ENCODE measurements around the gene CPEB2.

Gene CPEB2

DNA sequence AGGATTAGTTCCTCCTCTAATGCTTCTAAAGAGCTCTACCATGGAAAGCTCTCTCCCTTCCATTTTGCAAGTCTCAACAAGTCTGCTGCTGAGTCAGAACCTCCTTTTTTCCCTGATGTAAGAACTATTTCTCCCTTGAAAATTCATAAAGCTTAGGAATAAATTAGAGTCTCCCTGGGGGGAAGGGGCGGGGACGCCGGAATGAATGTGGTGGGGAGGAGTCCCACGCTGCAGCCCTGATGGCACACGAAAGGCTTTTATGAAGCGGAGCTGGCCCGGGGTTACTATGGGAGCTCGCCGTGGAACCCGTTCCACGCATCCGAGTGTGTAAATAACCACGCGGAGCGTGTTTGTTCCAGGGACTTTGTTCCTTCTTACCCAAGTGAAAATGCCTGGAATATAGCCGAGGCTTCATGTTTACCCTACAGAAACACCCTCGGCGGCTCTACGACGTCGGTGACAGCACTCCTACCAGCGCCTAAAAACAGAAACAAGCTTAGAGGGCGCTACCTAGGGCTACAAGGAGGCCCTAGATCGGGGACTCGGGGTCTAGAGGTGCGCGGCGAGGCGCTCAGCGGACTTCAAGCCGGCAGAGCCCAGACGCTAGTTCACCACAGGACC is 923 bp upstream of the CPEB2 start:
- Histone ChIP-seq H3K27me3 (ENCODE audit: control insufficient read depth, insufficient read depth, low read length) (peaks cover 30% of the 10 kb centered on the region), H3K9ac (ENCODE audit: low read length) (peak overlapping the region; percentile 34), H3K9me3 (ENCODE audit: control insufficient read depth, low read depth, low read length) (no peaks in the 10 kb centered on the region), H3K4me3 (ENCODE audit: low read length) (peak overlapping the region; percentile 80), H3K4me1 (ENCODE audit: control insufficient read depth, low read depth, low read length) (peaks cover 7% of the 10 kb centered on the region), H3K36me3 (ENCODE audit: control insufficient read depth, low read depth, low read length) (no peaks in the 10 kb centered on the region), H3K27ac (ENCODE audit: low read length) (no peak overlapping the region)

DNA sequence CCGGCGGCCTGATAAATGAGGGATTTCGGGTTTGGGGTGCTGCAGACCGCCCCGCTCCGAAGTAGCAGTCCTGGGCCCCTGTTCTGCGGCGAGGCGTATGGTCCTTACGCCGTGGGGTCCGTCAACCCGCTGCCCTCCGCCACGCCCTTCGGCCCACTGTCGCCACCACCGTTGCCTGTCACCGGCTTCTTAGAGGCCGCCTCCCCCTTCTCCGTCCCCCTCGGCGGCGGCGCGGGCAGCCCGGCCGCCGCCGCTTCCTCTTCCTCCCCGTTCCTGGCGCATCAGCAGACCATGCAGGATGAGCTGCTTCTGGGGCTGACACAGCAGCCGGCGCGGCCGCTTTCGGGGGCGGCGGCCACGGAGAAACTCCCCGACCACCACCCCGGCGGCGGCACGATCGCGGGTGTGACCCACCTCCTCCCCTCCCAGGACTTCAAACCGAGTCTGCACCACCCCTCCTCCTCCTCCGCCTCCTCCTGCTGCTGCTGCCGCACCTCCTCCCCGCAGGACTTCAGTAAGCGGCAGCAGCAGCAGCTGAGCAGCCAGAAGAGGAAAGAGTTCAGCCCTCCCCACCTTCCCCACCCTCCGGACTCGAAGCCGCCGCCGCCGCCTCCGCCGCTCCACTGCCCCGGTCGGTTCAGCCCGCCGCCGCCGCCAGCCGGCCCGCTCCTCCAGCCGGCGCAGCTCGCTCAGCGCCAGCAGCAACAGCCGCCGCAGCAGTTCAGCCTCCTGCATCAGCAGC is 549 bp downstream of the CPEB2 start:
- Histone ChIP-seq H3K9me3 (ENCODE audit: control insufficient read depth, low read depth, low read length) (no peaks in the 10 kb centered on the region), H3K27me3 (ENCODE audit: control insufficient read depth, insufficient read depth, low read length) (peaks cover 38% of the 10 kb centered on the region), H3K27ac (ENCODE audit: low read length) (no peak overlapping the region), H3K36me3 (ENCODE audit: control insufficient read depth, low read depth, low read length) (no peaks in the 10 kb centered on the region), H3K4me1 (ENCODE audit: control insufficient read depth, low read depth, low read length) (peaks cover 15% of the 10 kb centered on the region), H3K4me3 (ENCODE audit: low read length) (peak overlapping the region; percentile 80), H3K9ac (ENCODE audit: low read length) (peak overlapping the region; percentile 34)

DNA sequence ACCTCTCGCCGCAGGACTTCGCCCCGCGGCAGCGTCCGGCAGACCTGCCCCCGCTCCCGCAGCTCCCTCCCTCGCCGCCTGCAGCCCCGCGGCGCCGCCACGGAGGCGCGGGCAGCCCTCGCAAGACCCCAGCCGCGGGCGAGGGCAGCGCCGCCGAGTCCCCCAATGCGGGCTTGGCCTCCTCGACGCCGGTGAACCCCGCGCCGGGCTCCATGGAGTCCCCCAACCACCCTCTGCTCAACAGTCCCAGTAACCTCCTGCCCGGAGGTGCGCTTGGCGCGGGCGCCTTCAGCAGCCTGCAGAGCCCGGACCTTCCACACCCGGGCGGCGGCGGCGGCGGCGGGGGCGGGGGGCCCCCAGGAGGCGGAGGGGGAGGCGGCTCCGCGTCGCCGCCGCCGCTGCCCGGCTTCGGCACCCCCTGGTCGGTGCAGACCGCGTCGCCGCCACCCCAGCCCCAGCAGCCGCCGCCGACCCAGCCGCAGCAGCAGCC is 1.2 kb downstream of the CPEB2 start:
- Histone ChIP-seq H3K4me1 (ENCODE audit: control insufficient read depth, low read depth, low read length) (peaks cover 15% of the 10 kb centered on the region), H3K27me3 (ENCODE audit: control insufficient read depth, insufficient read depth, low read length) (peaks cover 38% of the 10 kb centered on the region), H3K4me3 (ENCODE audit: low read length) (peak overlapping the region; percentile 80), H3K9ac (ENCODE audit: low read length) (no peak overlapping the region), H3K36me3 (ENCODE audit: control insufficient read depth, low read depth, low read length) (no peaks in the 10 kb centered on the region), H3K9me3 (ENCODE audit: control insufficient read depth, low read depth, low read length) (no peaks in the 10 kb centered on the region), H3K27ac (ENCODE audit: low read length) (no peak overlapping the region)

DNA sequence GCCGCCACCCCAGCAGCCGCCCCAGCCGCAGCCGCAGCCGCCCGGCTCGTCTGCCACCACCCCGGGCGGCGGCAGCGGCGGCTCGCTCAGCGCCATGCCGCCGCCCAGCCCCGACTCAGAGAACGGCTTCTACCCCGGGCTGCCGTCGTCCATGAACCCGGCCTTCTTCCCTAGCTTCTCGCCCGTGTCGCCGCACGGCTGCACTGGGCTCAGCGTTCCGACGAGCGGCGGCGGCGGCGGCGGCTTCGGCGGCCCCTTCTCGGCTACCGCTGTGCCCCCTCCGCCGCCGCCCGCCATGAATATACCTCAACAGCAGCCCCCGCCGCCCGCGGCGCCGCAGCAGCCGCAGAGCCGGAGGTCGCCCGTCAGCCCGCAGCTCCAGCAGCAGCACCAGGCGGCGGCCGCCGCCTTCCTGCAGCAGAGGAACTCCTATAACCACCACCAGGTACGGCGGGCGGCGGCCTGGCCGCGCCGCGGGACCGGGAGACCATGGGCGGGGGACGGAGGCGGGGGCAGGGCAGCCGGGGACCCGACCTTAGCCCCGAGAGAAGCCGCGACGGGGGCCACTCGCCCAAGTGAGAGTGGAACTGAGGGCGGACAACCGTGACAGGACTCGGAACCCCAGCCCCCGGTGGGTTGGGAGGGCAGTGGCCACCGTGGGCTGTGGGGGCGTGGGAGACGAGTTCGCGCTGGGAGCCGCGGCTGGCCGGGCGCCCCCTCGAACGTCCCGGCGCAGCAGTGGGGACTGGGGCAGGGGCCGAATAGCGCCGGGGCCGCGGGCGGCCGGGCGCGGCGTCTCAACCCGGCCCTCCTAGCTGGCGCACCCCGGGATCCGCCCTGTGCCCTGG is 1.8 kb downstream of the CPEB2 start:
- Histone ChIP-seq H3K27me3 (ENCODE audit: control insufficient read depth, insufficient read depth, low read length) (peaks cover 38% of the 10 kb centered on the region), H3K9ac (ENCODE audit: low read length) (no peak overlapping the region), H3K4me3 (ENCODE audit: low read length) (peak overlapping the region; percentile 57), H3K27ac (ENCODE audit: low read length) (no peak overlapping the region), H3K36me3 (ENCODE audit: control insufficient read depth, low read depth, low read length) (no peaks in the 10 kb centered on the region), H3K4me1 (ENCODE audit: control insufficient read depth, low read depth, low read length) (peaks cover 20% of the 10 kb centered on the region), H3K9me3 (ENCODE audit: control insufficient read depth, low read depth, low read length) (no peaks in the 10 kb centered on the region)

DNA sequence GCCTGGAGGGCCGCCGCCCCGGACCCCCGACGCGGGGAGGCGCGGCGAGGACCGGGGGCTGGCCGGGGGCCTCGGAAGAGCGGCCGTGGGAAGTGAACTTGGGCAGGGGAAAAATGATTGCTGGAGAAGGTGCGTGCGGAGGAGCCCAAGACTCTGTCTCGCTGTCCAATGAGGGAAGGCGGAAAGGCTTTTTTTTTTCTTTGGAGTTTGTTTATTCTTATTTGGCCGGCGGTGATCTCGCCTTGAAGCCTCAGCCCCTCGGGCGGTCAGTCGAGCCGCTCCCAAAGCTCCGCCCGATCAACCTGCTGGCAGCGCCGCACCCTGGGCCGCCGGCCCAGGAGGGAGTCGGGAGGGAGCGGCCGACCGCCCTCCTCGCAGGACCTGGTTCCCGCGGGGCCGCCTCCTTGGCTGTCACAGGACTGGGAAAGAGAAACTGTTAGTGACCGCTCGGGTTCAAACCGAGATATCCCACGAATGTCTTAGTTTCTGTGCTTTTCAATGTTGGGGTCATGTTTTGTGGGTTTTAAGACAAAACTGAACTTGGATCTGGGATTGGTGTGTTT is 2.5 kb downstream of the CPEB2 start:
- Histone ChIP-seq H3K27me3 (ENCODE audit: control insufficient read depth, insufficient read depth, low read length) (peaks cover 38% of the 10 kb centered on the region), H3K27ac (ENCODE audit: low read length) (no peak overlapping the region), H3K9me3 (ENCODE audit: control insufficient read depth, low read depth, low read length) (no peaks in the 10 kb centered on the region), H3K9ac (ENCODE audit: low read length) (no peak overlapping the region), H3K4me3 (ENCODE audit: low read length) (peak overlapping the region; percentile 57), H3K36me3 (ENCODE audit: control insufficient read depth, low read depth, low read length) (no peaks in the 10 kb centered on the region), H3K4me1 (ENCODE audit: control insufficient read depth, low read depth, low read length) (peaks cover 27% of the 10 kb centered on the region)

DNA sequence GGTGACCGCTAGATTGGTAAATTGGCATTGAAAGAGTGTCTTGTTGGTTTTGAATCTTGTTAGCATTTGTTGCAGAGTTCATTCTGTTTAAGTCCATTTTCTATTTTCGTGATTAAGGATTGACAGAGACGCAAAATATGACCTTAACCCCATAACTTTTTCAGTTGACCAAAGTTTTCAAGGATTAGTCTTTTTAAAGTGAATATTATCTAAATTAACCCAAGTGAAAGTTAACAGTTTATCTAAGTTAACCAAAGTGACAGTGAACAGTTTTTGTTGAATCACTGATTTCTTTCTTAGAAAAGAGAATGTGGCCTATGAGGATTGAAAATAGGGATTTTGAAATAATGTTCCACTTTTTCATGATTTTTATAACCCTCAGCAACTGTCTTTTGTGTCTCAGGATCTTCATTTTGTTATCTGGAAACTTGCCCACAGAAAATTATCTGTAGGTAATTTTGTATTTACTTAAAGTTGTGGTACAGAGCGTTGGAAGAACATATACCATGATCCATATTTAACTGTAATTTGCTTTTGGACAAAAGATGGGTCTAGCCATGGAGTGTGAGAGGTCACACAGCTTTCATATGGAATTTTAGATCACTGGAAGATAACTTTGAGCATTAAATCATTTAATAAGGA is 3.3 kb downstream of the CPEB2 start:
- peaks cover 36% of the 10 kb centered on the region for H3K27me3 ChIP-seq (ENCODE audit: control insufficient read depth, insufficient read depth, low read length)
- no peak overlapping the region for H3K27ac ChIP-seq (ENCODE audit: low read length)
- peak overlapping the region; percentile 57 for H3K4me3 ChIP-seq (ENCODE audit: low read length)
- H3K36me3 ChIP-seq (ENCODE audit: control insufficient read depth, low read depth, low read length) = no peaks in the 10 kb centered on the region
- H3K4me1 ChIP-seq (ENCODE audit: control insufficient read depth, low read depth, low read length) = peaks cover 32% of the 10 kb centered on the region
- H3K9ac ChIP-seq (ENCODE audit: low read length) = no peak overlapping the region
- H3K9me3 ChIP-seq (ENCODE audit: control insufficient read depth, low read depth, low read length) = no peaks in the 10 kb centered on the region

DNA sequence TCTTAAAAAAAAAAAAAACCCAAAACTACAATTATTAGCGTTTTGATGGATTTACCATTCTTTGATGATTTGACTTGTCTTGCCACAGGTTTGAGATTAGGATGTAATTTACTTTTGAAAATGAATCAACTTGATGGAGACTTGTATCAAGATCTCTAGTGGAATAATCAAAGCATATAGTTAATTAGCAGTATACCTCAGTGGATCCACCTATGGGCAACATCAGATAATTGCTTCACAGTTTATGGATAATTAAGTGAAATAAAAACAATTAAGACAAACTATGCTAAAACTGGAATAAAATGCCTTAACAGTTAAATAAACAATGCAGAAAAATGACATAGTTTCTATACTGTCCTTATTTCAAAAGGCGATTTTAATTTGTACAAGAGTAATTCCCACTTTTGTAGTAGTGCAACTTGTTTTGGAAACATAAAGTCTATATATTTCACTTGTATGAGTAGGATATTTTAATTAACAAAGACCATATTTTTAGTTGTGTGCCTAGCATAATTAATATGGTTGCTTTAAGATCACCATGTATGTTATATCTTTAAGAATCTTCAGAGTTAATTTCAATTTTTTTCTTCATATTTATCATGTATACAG is 4.2 kb downstream of the CPEB2 start:
- peaks cover 32% of the 10 kb centered on the region for H3K4me1 ChIP-seq (ENCODE audit: control insufficient read depth, low read depth, low read length)
- no peaks in the 10 kb centered on the region for H3K36me3 ChIP-seq (ENCODE audit: control insufficient read depth, low read depth, low read length)
- peaks cover 28% of the 10 kb centered on the region for H3K27me3 ChIP-seq (ENCODE audit: control insufficient read depth, insufficient read depth, low read length)
- no peak overlapping the region for H3K4me3 ChIP-seq (ENCODE audit: low read length)
- no peaks in the 10 kb centered on the region for H3K9me3 ChIP-seq (ENCODE audit: control insufficient read depth, low read depth, low read length)
- no peak overlapping the region for H3K9ac ChIP-seq (ENCODE audit: low read length)
- H3K27ac ChIP-seq (ENCODE audit: low read length) = no peak overlapping the region

DNA sequence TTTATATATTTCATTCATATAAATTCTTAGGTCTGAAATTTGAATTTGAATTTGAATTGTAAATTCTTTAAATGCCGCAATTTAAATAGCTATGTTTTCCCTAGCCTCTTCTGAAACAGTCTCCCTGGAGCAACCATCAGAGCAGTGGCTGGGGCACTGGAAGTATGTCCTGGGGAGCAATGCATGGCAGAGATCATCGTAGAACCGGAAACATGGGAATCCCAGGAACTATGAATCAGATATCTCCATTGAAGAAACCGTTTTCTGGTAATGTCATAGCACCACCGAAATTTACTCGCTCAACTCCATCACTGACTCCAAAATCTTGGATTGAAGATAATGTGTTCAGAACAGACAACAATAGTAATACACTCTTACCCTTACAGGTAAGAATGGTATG is 4.9 kb downstream of the CPEB2 start:
- Histone ChIP-seq H3K27me3 (ENCODE audit: control insufficient read depth, insufficient read depth, low read length) (peaks cover 28% of the 10 kb centered on the region), H3K9me3 (ENCODE audit: control insufficient read depth, low read depth, low read length) (no peaks in the 10 kb centered on the region), H3K4me1 (ENCODE audit: control insufficient read depth, low read depth, low read length) (peaks cover 32% of the 10 kb centered on the region), H3K27ac (ENCODE audit: low read length) (no peak overlapping the region), H3K9ac (ENCODE audit: low read length) (no peak overlapping the region), H3K4me3 (ENCODE audit: low read length) (no peak overlapping the region), H3K36me3 (ENCODE audit: control insufficient read depth, low read depth, low read length) (no peaks in the 10 kb centered on the region)

DNA sequence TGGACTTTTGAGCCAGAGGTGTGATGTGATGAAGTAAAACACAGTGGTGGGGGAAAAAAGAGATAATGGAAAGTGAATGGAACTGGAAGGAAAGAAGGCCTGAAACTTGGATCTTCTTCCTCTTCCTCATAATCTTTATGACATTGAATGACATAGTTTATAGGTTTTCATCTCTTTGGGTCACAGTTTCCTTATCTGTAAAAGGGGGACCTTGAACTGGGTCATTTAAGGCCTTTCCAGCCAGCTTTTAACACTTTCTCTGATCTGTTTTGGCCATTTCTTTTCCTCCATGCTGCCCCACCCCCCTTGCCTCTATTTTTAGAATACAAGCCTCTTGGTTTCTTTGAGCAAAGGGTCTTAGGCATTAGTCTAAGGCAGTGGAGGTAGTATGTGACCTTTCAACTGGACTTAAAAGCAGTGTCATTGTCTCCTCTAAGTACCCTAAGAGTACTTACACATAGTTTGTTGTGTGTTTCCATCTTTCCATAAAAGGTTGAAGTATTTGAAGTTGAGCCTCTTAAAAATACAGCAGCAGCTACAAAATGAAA is 7.8 kb downstream of the CPEB2 start:
- Histone ChIP-seq H3K4me1 (ENCODE audit: control insufficient read depth, low read depth, low read length) (peaks cover 32% of the 10 kb centered on the region), H3K36me3 (ENCODE audit: control insufficient read depth, low read depth, low read length) (no peaks in the 10 kb centered on the region), H3K9ac (ENCODE audit: low read length) (no peak overlapping the region)

DNA sequence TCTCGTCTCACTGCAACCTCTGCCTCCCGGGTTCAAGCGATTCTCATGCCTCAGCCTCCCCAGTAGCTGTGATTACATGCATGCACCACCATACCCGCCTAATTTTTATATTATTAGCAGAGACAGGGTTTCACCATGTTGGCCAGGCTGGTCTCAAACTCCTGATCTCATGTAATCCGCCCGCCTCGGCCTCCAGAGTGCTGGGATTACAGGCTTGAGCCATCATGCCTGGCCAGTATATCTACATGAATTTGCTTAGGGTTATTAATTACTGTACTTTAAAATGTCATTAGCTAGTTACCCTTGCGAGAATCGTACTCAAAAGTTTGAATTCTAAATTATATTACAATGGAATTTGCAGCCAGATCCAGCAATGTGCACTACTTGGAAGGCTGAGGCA is 8.9 kb downstream of the CPEB2 start:
- H3K36me3 ChIP-seq (ENCODE audit: control insufficient read depth, low read depth, low read length) = no peaks in the 10 kb centered on the region
- H3K27me3 ChIP-seq (ENCODE audit: control insufficient read depth, insufficient read depth, low read length) = peaks cover 10% of the 10 kb centered on the region
- no peak overlapping the region for H3K27ac ChIP-seq (ENCODE audit: low read length)
- H3K4me1 ChIP-seq (ENCODE audit: control insufficient read depth, low read depth, low read length) = peaks cover 25% of the 10 kb centered on the region
- H3K4me3 ChIP-seq (ENCODE audit: low read length) = no peak overlapping the region
- no peaks in the 10 kb centered on the region for H3K9me3 ChIP-seq (ENCODE audit: control insufficient read depth, low read depth, low read length)
- no peak overlapping the region for H3K9ac ChIP-seq (ENCODE audit: low read length)

More for the DNA sequence above, 7.8 kb downstream of the CPEB2 start:
- Histone ChIP-seq H3K9me3 (ENCODE audit: control insufficient read depth, low read depth, low read length) (no peaks in the 10 kb centered on the region), H3K27me3 (ENCODE audit: control insufficient read depth, insufficient read depth, low read length) (peaks cover 21% of the 10 kb centered on the region), H3K4me3 (ENCODE audit: low read length) (no peak overlapping the region), H3K27ac (ENCODE audit: low read length) (no peak overlapping the region)
